GM23338 (cell line): Measurements from ENCODE around the gene PTPRN2. TPM values are rescaled to one million over a fixed set of nuclear protein-coding genes. Genes with fewer than 3 reads are reported as not detected.
A peak's percentile ranks its signal among the peaks of the same experiment; 100 is the strongest.

Experiments used
- ATAC-seq: fragments of 200-7000 bp; cut with Tn5 transposase; 3 replicates; pipeline ENCODE4 v1.9.1; 2020
- DNase-seq: peaks from one replicate; pipeline ENCODE4 v3.0.0-alpha.2; 2015; ENCODE audit warnings: low spot score
- H2AFZ ChIP-seq: fragments of 200-600 bp; sonication (generic); 2 replicates; pipeline ENCODE4 v1.8.0; 2016; ENCODE audit warnings: antibody characterized with exemption, mild to moderate bottlenecking, moderate library complexity
- H3F3A ChIP-seq: fragments of 200-600 bp; sonication (generic); replicated peaks from 2 replicates; pipeline ENCODE4 v1.8.0; 2017; ENCODE audit warnings: antibody characterized with exemption, mixed run types, low read depth
- H3K27ac ChIP-seq: fragments of 200-600 bp; sonication (generic); 2 replicates; pipeline ENCODE4 v1.6.1; 2016; ENCODE audit warnings: low read depth
- H3K27me3 ChIP-seq: fragments of 200-600 bp; sonication (generic); 2 replicates; pipeline ENCODE4 v1.8.0; 2016; ENCODE audit warnings: mild to moderate bottlenecking, mixed run types, moderate library complexity; ENCODE audit not compliant: insufficient read depth
- H3K36me3 ChIP-seq: fragments of 200-600 bp; sonication (generic); 2 replicates; pipeline ENCODE4 v1.8.0; 2016; ENCODE audit warnings: mild to moderate bottlenecking; ENCODE audit not compliant: insufficient read depth
- H3K4me1 ChIP-seq: fragments of 200-600 bp; sonication (generic); 2 replicates; pipeline ENCODE4 v1.8.0; 2016; ENCODE audit warnings: mild to moderate bottlenecking, moderate library complexity; ENCODE audit not compliant: insufficient read depth
- H3K4me2 ChIP-seq: fragments of 200-600 bp; sonication (generic); 2 replicates; pipeline ENCODE4 v1.7.1; 2017; ENCODE audit warnings: mixed run types
- H3K4me3 ChIP-seq: fragments of 200-600 bp; sonication (generic); 2 replicates; pipeline ENCODE4 v1.6.1; 2016; ENCODE audit warnings: mixed run types
- H3K79me2 ChIP-seq: fragments of 200-600 bp; sonication (generic); replicated peaks from 2 replicates; pipeline ENCODE4 v1.8.0; 2017; ENCODE audit warnings: mild to moderate bottlenecking; ENCODE audit not compliant: insufficient read depth
- H3K9me2 ChIP-seq: fragments of 200-600 bp; sonication (generic); 2 replicates; pipeline ENCODE4 v1.8.0; 2017; ENCODE audit not compliant: insufficient read depth
- H4K20me1 ChIP-seq: fragments of 200-600 bp; sonication (generic); replicated peaks from 2 replicates; pipeline ENCODE4 v1.8.0; 2017; ENCODE audit warnings: mild to moderate bottlenecking; ENCODE audit not compliant: insufficient read depth
- H3K27ac Mint-ChIP-seq: 2 replicates; pipeline ENCODE4 v1.8.0; 2020; ENCODE audit warnings: inconsistent platforms, mild to moderate bottlenecking, moderate library complexity, mixed read lengths
- H3K27me3 Mint-ChIP-seq: 3 replicates; pipeline ENCODE4 v1.8.0; 2022; ENCODE audit warnings: low read depth, mild to moderate bottlenecking, moderate library complexity, mixed read lengths, inconsistent platforms; ENCODE audit not compliant: insufficient read depth, poor library complexity
- H3K36me3 Mint-ChIP-seq: 3 replicates; pipeline ENCODE4 v1.8.0; 2021; ENCODE audit warnings: low read depth, mild to moderate bottlenecking, inconsistent platforms, moderate library complexity, mixed read lengths
- H3K4me1 Mint-ChIP-seq: 3 replicates; pipeline ENCODE4 v1.8.0; 2020; ENCODE audit warnings: mild to moderate bottlenecking, inconsistent platforms, mixed read lengths
- H3K4me3 Mint-ChIP-seq: 3 replicates; pipeline ENCODE4 v1.8.0; 2021; ENCODE audit warnings: moderate library complexity, mild to moderate bottlenecking, inconsistent platforms, mixed read lengths
- H3K9me3 Mint-ChIP-seq: 3 replicates; pipeline ENCODE4 v1.8.0; 2020; ENCODE audit warnings: moderate library complexity, mild to moderate bottlenecking, inconsistent platforms, mixed read lengths
- CREB1 ChIP-seq: fragments of 250-450 bp; sonication (Bioruptor Pico); IDR thresholded peaks from 2 replicates; pipeline ENCODE4 v1.5.0; 2020; ENCODE audit warnings: low read depth, mild to moderate bottlenecking, moderate library complexity
- EZH2 ChIP-seq: fragments of 200-600 bp; sonication (generic); IDR thresholded peaks from one replicate; pipeline ENCODE4 v1.8.0; 2017; ENCODE audit warnings: antibody characterized with exemption, mild to moderate bottlenecking, low read depth; ENCODE audit not compliant: unreplicated experiment
- EZH2phosphoT487 ChIP-seq: fragments of 200-600 bp; sonication (generic); IDR thresholded peaks from one replicate; pipeline ENCODE4 v1.8.1; 2018; ENCODE audit warnings: antibody characterized with exemption; ENCODE audit not compliant: unreplicated experiment
- NANOG ChIP-seq: IDR thresholded peaks from 2 replicates; pipeline ENCODE4 v1.6.1; 2016; ENCODE audit warnings: antibody characterized with exemption, borderline replicate concordance
- POLR2AphosphoS5 ChIP-seq: IDR thresholded peaks from 2 replicates; pipeline ENCODE4 v1.6.1; 2016; ENCODE audit warnings: antibody characterized with exemption, low read depth
- ZNF114 ChIP-seq: fragments of 250-450 bp; sonication (Bioruptor Pico); IDR thresholded peaks from 2 replicates; pipeline ENCODE4 v1.5.0; 2020; ENCODE audit warnings: mild to moderate bottlenecking, moderate library complexity
- ZNF331 ChIP-seq: fragments of 250-450 bp; sonication (Bioruptor Pico); IDR thresholded peaks from 2 replicates; pipeline ENCODE4 v1.5.0; 2020; ENCODE audit warnings: low read depth, mild to moderate bottlenecking, moderate library complexity
- polyA plus RNA-seq: library from polyadenylated mRNA; unstranded; fragments of >200 nt; fragmentation: Nextera tagmentation; extraction: Ambion mirVana; gene quantifications from 2 replicates; pipeline ENCODE4 v1.2.1, GENCODE V29; 2016
- total RNA-seq: library from RNA; depleted of rRNA; stranded (reverse); fragments of >200 nt; shearing (Covaris generic); gene quantifications from 2 replicates; pipeline ENCODE4 v1.2.3, GENCODE V29; 2014
- TF ChIP-seq, protein P1 (sequence below): IDR thresholded peaks from 2 replicates; pipeline ENCODE4 v1.6.1; 2016; ENCODE audit warnings: antibody characterized with exemption
- TF ChIP-seq, protein P2 (sequence below), 2 experiments: fragments of 200-600 bp in 1 of 2; sonication (generic) in 1 of 2; conservative IDR thresholded peaks; 2 replicates each; pipeline versions ENCODE4 v1.5.1 to v1.6.1; 2016 to 2017; ENCODE audit warnings: antibody characterized with exemption in 2 of 2, low read depth in 2 of 2, mild to moderate bottlenecking in 2 of 2, moderate library complexity in 1 of 2
- TF ChIP-seq, protein P3 (sequence below): fragments of 250-450 bp; sonication (Bioruptor Pico); IDR thresholded peaks from 2 replicates; pipeline ENCODE4 v1.5.0; 2020; ENCODE audit warnings: mild to moderate bottlenecking, moderate library complexity

Gene PTPRN2
- total and polyA plus RNA-seq, 2 experiments from 2014 or later: 0.87 to 4.0 TPM

DNA sequence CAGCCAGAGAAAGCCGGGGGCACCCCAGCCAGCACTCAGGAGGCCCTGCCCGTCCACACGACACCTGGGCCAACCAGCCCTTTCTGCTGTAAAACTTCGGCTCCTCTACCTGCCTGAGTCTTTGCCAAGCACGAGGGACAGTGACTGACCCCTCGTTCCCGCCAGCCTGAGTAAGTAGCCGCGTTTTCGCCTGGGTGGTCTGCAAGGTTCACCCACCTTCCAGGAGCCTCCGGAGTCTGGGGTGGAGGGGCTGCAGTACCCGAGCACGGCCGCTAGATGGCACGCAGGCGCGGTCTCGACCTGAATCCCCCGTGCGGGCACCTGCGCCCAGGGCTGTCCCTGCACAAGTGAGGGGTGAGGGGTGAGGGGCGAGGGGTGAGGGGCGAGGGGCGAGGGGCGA is 192.7 kb downstream of the PTPRN2 start:
- Mint-ChIP-seq H3K4me3 (no peak overlapping the region), H3K4me1 (peaks cover 3% of the 10 kb centered on the region; the same call in 1 of the 3 replicates), H3K36me3 (peaks cover 33% of the 10 kb centered on the region), H3K27me3 (peaks cover 18% of the 10 kb centered on the region), H3K27ac (no peak overlapping the region), H3K9me3 (peaks cover 89% of the 10 kb centered on the region)
- no peaks in the 10 kb centered on the region for H3K27me3 ChIP-seq
- no peaks in the 10 kb centered on the region for H3K79me2 ChIP-seq
- H3K27ac ChIP-seq: no peak overlapping the region
- H3K4me1 ChIP-seq: peaks cover 21% of the 10 kb centered on the region
- peak; percentile 82 for DNase-seq
- H3K36me3 ChIP-seq: no peaks in the 10 kb centered on the region
- H3K4me3 ChIP-seq: no peak overlapping the region
- ATAC-seq: peak; percentile 70
- H3K9me2 ChIP-seq: no peaks in the 10 kb centered on the region
- no peaks in the 10 kb centered on the region for H4K20me1 ChIP-seq
- 0 out of 2 replicates have a peak overlapping the region, but pooled peaks have one; percentile 28 for H2AFZ ChIP-seq
- 0 out of 2 replicates have a peak, but pooled peaks cover 2% of the 10 kb centered on the region for H3F3A ChIP-seq
- H3K4me2 ChIP-seq: 0 out of 2 replicates have a peak overlapping the region, but pooled peaks have one; percentile 48
- no peak for TF ChIP-seq EZH2phosphoT487
- TF ChIP-seq, protein P1, sequence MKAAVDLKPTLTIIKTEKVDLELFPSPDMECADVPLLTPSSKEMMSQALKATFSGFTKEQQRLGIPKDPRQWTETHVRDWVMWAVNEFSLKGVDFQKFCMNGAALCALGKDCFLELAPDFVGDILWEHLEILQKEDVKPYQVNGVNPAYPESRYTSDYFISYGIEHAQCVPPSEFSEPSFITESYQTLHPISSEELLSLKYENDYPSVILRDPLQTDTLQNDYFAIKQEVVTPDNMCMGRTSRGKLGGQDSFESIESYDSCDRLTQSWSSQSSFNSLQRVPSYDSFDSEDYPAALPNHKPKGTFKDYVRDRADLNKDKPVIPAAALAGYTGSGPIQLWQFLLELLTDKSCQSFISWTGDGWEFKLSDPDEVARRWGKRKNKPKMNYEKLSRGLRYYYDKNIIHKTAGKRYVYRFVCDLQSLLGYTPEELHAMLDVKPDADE: no peak
- TF ChIP-seq, protein P2, sequence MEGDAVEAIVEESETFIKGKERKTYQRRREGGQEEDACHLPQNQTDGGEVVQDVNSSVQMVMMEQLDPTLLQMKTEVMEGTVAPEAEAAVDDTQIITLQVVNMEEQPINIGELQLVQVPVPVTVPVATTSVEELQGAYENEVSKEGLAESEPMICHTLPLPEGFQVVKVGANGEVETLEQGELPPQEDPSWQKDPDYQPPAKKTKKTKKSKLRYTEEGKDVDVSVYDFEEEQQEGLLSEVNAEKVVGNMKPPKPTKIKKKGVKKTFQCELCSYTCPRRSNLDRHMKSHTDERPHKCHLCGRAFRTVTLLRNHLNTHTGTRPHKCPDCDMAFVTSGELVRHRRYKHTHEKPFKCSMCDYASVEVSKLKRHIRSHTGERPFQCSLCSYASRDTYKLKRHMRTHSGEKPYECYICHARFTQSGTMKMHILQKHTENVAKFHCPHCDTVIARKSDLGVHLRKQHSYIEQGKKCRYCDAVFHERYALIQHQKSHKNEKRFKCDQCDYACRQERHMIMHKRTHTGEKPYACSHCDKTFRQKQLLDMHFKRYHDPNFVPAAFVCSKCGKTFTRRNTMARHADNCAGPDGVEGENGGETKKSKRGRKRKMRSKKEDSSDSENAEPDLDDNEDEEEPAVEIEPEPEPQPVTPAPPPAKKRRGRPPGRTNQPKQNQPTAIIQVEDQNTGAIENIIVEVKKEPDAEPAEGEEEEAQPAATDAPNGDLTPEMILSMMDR (conservative IDR thresholded peaks at IDR 0.05; ENCODE audit: low read depth in 2 of 2): peak; percentile 59 to 75
- no peak for TF ChIP-seq NANOG
- TF ChIP-seq CREB1: no peak
- TF ChIP-seq ZNF114 (CRISPR knock-in tag): no peak
- no peak for TF ChIP-seq POLR2AphosphoS5
- no peak for TF ChIP-seq ZNF331 (CRISPR knock-in tag)

DNA sequence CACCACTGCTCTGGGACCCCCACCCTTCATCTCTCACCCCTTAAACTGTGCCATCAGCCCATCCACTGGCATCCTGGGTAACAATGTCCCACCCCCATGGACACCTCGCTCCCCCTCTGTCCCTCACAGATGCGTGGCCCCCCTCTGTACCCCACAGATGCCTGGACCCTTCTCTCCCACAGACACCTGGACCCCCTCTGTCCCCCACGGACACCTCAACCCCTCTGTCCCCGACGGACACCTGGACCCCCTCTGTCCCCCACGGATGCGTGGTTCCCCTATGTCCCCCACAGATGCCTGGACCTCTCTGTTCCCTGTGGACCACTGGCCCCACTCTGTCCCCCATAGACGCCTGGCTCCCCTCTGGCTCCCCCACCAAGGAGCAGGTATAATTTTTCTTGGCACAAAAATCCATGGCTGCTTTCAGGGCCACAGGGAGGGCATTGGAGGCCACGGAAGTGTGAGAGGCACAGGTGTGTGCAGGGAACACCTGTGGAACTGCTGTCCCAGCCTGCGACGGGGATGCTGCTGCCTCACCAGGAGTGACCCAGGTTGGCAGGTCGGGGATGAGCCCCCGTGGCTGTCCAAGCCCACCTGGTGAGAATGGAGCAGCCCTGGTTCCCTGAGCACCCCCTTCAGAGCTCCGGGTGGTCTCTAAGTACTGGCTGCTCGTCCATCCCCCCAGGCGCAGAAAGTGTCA is 193.5 kb downstream of the PTPRN2 start:
- Histone ChIP-seq H3K4me2 (no peak overlapping the region), H3K27ac (no peak overlapping the region), H3K79me2 (no peaks in the 10 kb centered on the region), H3K36me3 (no peaks in the 10 kb centered on the region), H3K27me3 (no peaks in the 10 kb centered on the region), H2AFZ (no peak overlapping the region), H3K9me2 (no peaks in the 10 kb centered on the region), H3F3A (0 out of 2 replicates have a peak, but pooled peaks cover 2% of the 10 kb centered on the region), H4K20me1 (no peaks in the 10 kb centered on the region), H3K4me1 (peaks cover 15% of the 10 kb centered on the region; the same call in 1 of the 2 replicates), H3K4me3 (no peak overlapping the region)
- peaks cover 27% of the 10 kb centered on the region for H3K36me3 Mint-ChIP-seq
- no peak for ATAC-seq
- peaks cover 19% of the 10 kb centered on the region for H3K27me3 Mint-ChIP-seq
- DNase-seq: no peak
- H3K4me1 Mint-ChIP-seq: peaks cover 3% of the 10 kb centered on the region; the same call in 1 of the 3 replicates
- H3K27ac Mint-ChIP-seq: no peak overlapping the region
- H3K4me3 Mint-ChIP-seq: no peak overlapping the region
- peaks cover 89% of the 10 kb centered on the region for H3K9me3 Mint-ChIP-seq
- TF ChIP-seq EZH2 (no peak), NANOG (no peak), ZNF114 (CRISPR knock-in tag) (no peak), ZNF331 (CRISPR knock-in tag) (no peak)
- TF ChIP-seq, protein P3, sequence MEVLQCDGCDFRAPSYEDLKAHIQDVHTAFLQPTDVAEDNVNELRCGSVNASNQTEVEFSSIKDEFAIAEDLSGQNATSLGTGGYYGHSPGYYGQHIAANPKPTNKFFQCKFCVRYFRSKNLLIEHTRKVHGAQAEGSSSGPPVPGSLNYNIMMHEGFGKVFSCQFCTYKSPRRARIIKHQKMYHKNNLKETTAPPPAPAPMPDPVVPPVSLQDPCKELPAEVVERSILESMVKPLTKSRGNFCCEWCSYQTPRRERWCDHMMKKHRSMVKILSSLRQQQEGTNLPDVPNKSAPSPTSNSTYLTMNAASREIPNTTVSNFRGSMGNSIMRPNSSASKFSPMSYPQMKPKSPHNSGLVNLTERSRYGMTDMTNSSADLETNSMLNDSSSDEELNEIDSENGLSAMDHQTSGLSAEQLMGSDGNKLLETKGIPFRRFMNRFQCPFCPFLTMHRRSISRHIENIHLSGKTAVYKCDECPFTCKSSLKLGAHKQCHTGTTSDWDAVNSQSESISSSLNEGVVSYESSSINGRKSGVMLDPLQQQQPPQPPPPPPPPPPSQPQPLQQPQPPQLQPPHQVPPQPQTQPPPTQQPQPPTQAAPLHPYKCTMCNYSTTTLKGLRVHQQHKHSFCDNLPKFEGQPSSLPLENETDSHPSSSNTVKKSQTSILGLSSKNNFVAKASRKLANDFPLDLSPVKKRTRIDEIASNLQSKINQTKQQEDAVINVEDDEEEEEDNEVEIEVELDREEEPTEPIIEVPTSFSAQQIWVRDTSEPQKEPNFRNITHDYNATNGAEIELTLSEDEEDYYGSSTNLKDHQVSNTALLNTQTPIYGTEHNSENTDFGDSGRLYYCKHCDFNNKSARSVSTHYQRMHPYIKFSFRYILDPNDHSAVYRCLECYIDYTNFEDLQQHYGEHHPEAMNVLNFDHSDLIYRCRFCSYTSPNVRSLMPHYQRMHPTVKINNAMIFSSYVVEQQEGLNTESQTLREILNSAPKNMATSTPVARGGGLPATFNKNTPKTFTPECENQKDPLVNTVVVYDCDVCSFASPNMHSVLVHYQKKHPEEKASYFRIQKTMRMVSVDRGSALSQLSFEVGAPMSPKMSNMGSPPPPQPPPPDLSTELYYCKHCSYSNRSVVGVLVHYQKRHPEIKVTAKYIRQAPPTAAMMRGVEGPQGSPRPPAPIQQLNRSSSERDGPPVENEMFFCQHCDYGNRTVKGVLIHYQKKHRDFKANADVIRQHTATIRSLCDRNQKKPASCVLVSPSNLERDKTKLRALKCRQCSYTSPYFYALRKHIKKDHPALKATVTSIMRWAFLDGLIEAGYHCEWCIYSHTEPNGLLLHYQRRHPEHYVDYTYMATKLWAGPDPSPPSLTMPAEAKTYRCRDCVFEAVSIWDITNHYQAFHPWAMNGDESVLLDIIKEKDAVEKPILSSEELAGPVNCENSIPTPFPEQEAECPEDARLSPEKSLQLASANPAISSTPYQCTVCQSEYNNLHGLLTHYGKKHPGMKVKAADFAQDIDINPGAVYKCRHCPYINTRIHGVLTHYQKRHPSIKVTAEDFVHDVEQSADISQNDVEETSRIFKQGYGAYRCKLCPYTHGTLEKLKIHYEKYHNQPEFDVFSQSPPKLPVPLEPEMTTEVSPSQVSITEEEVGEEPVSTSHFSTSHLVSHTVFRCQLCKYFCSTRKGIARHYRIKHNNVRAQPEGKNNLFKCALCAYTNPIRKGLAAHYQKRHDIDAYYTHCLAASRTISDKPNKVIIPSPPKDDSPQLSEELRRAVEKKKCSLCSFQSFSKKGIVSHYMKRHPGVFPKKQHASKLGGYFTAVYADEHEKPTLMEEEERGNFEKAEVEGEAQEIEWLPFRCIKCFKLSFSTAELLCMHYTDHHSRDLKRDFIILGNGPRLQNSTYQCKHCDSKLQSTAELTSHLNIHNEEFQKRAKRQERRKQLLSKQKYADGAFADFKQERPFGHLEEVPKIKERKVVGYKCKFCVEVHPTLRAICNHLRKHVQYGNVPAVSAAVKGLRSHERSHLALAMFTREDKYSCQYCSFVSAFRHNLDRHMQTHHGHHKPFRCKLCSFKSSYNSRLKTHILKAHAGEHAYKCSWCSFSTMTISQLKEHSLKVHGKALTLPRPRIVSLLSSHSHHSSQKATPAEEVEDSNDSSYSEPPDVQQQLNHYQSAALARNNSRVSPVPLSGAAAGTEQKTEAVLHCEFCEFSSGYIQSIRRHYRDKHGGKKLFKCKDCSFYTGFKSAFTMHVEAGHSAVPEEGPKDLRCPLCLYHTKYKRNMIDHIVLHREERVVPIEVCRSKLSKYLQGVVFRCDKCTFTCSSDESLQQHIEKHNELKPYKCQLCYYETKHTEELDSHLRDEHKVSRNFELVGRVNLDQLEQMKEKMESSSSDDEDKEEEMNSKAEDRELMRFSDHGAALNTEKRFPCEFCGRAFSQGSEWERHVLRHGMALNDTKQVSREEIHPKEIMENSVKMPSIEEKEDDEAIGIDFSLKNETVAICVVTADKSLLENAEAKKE (CRISPR knock-in tag): no peak
- TF ChIP-seq, protein P1: no peak
